G401.6 (cell line): ENCODE results near the gene FAAP24.
A peak's percentile ranks its signal among the peaks of the same experiment; 100 is the strongest.
"Not testable (repeated sequence)": the region's sequence is repeated elsewhere in the genome, so short reads cannot be mapped to it uniquely, and the experiment has no call there.

Experiments used
- FAIRE-seq: peaks from 2 replicates; lab custom pipeline; 2012; peaks lifted over from hg19 to GRCh38; lab: Jason Lieb, UNC

FAAP24 gene, protein sequence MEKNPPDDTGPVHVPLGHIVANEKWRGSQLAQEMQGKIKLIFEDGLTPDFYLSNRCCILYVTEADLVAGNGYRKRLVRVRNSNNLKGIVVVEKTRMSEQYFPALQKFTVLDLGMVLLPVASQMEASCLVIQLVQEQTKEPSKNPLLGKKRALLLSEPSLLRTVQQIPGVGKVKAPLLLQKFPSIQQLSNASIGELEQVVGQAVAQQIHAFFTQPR

GRCh38 chr19:32971715-32972540 is at the start of gene FAAP24, which contains the start of gene CEP89:
Gene FAAP24, plus strand, starts transcription at chr19:32972242. Its CDS starts 955 bp downstream, at chr19:32973197.
Gene CEP89, minus strand, starts transcription at chr19:32971958. Its CDS starts 84 bp downstream, at chr19:32971874.
- FAIRE-seq = peak; percentile 99

- no peak for FAIRE-seq
Measured at GRCh38 chr19:32924200-32924599, 47.8 kb upstream of the FAAP24 start.

DNA sequence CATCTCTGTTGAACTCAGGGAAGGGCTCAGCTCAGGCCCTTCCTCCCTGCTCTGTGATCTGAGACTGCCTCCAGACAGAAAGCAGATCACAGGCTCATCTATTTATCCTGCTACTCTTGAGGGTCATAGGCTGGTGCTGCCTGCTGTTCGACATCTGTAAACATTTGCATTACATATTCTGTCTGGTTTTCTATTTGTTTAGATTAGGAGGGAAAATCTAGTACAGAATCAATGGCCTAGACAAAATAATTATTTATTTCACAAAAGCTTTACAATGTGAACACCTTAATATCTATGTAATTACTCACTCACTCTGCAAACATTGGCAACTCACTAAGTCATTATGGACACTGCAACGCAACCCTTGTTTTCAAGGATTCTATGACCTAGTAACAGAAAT is 43.2 kb upstream of the FAAP24 start:
- FAIRE-seq = no peak

GRCh38 chr19:32930567-32930966 is 41.5 kb upstream of the FAAP24 start:
- FAIRE-seq = no peak

- no peak for FAIRE-seq
Measured at GRCh38 chr19:32933571-32933970, 38.5 kb upstream of the FAAP24 start.

DNA sequence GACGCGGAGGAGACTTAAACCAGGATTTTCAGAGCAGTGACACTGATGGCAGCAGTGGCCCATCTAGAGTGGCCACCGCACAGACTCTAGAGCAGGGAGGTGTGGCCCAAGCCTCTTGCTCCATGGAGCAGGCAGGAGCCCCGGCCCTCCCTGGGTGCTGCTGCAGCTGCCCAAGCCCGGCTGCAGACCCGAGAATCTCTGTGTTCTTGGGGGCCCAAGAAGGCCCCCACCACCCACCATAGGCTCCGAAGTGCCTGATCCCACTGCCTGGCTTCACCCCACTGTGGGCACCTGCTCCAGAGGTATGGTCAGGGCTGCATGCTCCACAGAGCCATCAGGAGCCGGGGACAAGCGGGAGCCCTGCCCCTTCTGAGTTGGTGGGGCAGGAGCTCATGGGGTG is 36.4 kb upstream of the FAAP24 start:
- FAIRE-seq = no peak

DNA sequence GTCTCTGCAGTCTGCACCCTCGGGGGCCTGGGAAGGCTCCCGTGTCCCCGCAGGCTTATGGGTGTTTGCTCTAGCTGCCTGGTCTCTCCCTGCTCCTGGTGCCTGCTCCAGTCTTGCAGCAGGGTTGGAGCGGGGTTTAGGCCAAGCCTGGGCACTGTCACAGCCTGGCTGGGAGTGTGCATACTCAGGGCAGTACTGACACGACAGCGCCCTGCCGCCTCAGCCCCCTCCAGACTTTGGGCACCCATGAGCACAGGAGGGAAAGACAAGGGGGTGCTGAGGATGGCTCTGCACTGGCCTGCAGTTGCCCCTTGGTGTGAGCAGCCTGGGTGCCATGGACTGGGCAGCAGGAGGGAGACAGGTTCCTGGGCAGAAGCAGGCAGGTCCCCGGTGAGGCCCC is 36.0 kb upstream of the FAAP24 start:
- FAIRE-seq = no peak

DNA sequence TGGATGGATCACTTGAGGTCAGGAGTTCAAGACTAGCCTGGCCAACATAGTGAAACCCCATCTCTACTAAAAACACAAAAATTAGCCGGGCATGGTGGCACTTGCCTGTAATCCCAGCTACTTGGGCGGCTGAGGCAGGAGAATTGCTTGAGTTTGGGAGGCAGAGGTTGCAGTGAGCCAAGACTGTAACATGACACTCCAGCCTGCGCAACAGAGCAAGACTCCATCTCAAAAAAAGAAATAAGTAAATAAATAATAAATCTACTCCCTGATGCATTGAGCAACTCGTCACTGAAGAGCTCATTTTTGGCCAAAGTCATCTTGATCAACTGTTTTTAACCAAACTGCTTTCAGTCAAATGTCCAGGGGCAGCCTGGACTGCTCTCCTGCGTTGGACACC is 30.8 kb upstream of the FAAP24 start:
- FAIRE-seq = not testable (repeated sequence)

DNA sequence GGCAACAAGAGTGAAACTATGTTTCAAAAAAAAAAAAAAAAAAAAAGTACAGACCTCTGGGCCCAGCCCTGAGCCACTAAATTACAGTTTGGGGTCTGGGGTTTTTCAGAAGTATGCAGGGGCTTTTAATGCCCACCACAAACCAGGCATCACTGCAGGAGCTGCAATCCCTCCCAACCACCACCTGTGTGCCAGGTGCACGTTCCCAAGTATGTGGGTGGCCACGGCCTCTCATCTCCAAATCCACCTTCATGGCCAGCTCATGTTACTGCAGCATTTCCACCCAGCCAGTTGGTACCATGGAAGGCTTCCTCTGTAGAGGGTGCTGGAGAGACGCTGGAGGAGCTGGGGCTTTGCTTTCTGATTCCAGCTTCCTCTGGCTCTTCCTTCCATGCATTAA is 26.8 kb upstream of the FAAP24 start:
- FAIRE-seq = no peak

GRCh38 chr19:32966750-32967149 is 5.3 kb upstream of the FAAP24 start:
- no peak for FAIRE-seq

DNA sequence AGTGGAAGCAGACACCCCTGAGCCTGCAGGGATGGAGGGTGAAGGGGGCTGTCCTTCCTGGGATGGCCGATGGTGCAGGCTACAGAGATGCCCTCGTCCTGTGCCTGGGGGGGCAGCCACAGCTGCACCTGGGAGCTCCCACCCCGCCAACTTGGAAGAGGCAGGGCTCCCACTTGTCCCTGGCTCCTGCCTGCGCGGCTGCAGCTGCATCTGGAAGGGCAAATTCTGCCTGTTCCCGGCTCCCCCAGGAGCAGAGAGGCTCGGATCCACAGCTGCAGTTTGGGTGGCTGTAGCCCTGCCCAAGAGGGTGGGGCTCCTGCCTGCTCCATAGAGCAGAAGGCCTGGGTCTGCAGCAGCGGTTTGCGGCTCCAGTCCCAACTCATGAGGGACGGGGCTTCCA is 2.5 kb upstream of the FAAP24 start:
- FAIRE-seq = no peak

DNA sequence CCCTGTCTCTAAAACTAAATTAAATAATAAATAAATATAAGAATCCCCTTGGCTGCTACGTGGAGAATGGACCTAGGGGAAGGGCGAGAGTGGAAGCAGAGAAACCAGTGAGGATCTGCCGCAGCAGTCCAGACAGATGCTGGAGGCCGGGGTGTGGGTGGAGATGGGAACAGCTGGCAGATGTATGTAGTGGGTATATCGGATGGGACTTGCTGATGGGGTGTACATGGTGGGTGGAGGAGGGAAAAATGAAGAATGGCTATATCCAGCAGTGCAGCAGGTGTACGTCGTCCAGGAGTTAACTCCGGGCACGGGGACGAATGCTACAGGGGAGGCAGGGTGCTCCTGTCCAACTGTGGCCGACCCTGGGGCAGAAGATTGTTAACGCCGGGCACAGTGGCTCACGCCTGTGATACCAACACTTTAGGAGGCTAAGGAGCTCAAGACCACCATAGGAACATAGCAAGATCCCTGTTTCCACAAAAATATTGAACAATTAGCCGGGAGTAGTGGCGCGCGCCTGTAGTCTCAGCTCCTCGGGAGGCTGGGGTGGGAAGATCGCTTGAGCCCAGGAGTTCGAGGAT is 938 bp upstream of the FAAP24 start:
- no peak for FAIRE-seq

- peak; percentile 56 for FAIRE-seq
Measured at GRCh38 chr19:32976223-32976805, 4.3 kb downstream of the FAAP24 start.

- FAIRE-seq = no peak
Measured at GRCh38 chr19:32977280-32977679, 5.2 kb downstream of the FAAP24 start.

DNA sequence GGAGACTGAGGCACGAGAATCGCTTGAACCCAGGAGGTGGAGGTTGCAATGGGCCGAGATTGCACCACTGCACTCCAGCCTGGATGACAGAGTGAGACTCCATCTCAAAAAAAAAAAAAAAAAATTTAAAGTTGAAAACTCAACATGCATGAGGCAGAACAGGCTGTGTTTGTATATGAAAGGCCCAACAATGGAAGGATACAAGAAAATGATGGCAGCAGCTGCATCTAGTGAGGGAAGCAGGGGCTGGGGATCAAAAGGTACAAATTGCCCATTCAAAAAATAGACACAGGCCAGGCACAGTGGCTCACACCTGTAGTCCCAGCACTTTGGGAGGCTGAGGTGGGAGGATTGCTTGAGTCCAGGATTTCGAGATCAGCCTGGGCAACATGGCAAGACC is 5.8 kb downstream of the FAAP24 start:
- not testable (repeated sequence) for FAIRE-seq

DNA sequence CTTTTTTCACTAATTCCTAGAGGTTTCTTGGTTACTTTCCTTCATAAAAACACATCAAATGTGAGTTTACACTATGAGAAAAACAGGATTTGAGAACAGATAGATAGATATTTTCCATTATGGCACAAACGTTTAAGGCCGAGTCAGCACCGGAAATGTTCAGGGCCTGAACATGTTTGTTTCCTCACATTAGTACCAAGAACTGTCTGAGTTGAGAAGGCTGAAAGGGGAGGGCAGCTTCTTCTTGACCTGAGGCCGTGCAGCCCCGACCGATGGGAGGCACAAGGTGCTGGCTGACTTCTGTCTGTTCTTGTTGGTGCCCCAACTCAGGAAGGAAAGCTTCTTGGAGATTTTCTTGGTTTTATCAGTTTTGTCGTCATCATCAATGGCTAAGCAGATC is 7.8 kb downstream of the FAAP24 start:
- FAIRE-seq = not testable (repeated sequence)

GRCh38 chr19:32982488-32982887 is 10.4 kb downstream of the FAAP24 start:
- not testable (repeated sequence) for FAIRE-seq

DNA sequence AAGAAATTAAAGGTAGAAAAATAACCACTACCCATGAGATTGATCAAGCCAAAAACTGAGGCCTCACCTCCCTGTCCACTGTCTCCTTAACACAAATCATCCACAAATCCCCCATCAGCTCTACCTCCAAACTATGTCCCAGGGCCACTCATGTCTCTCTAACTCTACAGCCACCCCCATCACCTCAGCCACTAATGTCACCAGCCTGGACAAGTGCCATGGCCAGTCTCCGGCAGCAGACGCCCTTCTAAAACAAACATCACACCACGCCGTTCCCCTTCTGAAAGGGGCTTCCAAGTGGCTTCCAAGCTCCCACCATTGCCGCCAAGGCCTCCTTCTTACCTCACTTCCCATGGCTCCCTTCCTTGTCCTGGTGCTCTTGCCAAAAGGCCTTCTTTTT is 16.2 kb downstream of the FAAP24 start:
- FAIRE-seq = not testable (repeated sequence)

DNA sequence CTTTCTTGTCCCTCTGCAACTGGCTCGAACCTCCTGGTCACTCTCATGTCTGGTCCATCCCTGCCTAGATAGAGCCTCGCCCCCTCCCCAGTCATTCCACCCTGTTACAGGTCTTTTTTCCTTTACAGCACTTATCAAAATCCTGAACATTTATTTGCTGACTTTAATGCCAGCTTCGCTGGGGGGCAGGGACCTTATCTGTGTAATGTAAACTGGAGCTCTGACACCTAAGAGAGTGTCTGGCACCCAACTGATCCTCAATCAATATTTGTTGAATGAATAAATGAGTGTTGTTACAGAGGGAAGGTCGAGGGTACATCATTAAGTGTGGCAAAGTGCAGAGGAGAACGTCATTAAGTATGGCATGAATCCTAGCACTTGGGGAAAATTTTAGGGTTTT is 16.7 kb downstream of the FAAP24 start:
- FAIRE-seq = no peak

- FAIRE-seq = not testable (repeated sequence)
Measured at GRCh38 chr19:32995966-32996365, 23.9 kb downstream of the FAAP24 start.

- not testable (repeated sequence) for FAIRE-seq
Measured at GRCh38 chr19:32997061-32997464, 25.0 kb downstream of the FAAP24 start.

DNA sequence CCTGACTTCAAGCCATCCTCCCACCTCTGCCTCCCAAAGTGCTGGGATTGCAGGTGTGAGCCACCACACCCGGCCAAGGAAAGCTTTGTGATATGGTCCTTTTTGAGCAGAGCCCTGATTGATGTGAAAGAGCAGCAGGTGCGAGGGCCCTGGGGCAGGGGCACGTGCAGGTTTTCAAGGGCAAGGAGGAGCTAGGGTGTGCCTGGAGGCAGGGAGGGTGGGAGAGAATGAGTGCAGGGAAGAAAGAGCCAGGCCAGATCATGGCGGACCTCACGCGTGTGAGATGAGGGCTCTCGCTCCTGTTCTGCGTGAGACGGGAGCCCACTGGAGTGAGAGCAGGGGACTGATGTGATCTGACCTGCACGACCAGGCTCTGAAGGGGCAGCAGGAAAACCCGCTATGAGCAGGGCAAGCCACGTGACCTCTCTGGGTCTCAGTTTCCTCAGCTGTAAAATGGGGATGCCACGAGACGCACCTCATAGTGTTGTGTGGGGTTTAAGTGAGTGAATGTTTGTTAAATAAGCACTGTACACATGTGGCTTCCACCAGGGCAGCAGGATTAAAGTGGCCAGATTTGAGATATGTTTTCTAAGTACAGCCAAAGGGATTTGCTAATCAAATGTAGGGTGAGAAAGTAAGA is 25.8 kb downstream of the FAAP24 start:
- FAIRE-seq = no peak
